Kidney epithelial cell (primary cell): ENCODE results near the gene TMEM263. TPM values are rescaled to one million over a fixed set of nuclear protein-coding genes. Genes with fewer than 3 reads are reported as not detected.
A peak's percentile ranks its signal among the peaks of the same experiment; 100 is the strongest.

ENCODE experiments used
- DNase-seq: peaks from one replicate; pipeline ENCODE4 v3.0.0-alpha.2; 2010; ENCODE audit warnings: low read depth
- H3K27me3 ChIP-seq: 2 replicates; pipeline ENCODE4 v1.6.0; 2011; ENCODE audit warnings: low read length; ENCODE audit not compliant: control insufficient read depth, insufficient read depth
- H3K36me3 ChIP-seq: 2 replicates; pipeline ENCODE4 v1.5.1; 2011; ENCODE audit warnings: low read length; ENCODE audit not compliant: control insufficient read depth, insufficient read depth
- H3K4me3 ChIP-seq: 2 replicates; pipeline ENCODE4 v1.5.1; 2011; ENCODE audit warnings: low read depth, mild to moderate bottlenecking, control low read depth, low read length
- total RNA-seq: library from RNA; depleted of rRNA; stranded (reverse); fragments of >200 nt; gene quantifications from 2 replicates; pipeline ENCODE4 v1.2.3, GENCODE V29; 2015
- TF ChIP-seq, protein P1 (sequence below): IDR thresholded peaks from 2 replicates; pipeline ENCODE4 v1.5.1; 2011; ENCODE audit warnings: mild to moderate bottlenecking, moderate library complexity, low read length, control low read depth, inconsistent platforms; ENCODE audit not compliant: insufficient read depth, poor library complexity, severe bottlenecking

The TMEM263 gene
- total RNA-seq, 1 donor from 2014 or later: 30.3 TPM

DNA sequence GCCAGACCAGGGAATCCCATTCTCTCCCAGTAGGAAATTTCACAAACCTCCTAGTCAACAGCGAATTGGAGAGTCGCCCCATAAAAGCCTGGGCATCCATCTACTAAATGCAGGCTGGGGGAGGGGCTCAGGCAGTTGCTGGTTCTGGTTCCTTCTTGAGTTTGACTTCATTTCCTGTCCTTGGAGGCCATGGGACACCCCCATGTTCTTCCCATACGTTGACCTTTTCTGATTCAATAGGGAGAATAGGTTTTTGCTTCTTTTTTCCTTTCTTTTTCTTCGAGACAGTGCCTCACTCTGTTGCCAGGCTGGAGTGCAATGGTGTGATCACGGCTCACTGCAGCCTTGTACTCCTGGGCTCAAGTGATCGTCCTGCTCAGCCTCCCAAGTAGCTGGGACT lies 44.1 kb upstream of the TMEM263 start:
- Histone ChIP-seq H3K36me3 (no peaks in the 10 kb centered on the region), H3K27me3 (no peaks in the 10 kb centered on the region), H3K4me3 (no peak overlapping the region)
- no peak for DNase-seq
- TF ChIP-seq, protein P1, sequence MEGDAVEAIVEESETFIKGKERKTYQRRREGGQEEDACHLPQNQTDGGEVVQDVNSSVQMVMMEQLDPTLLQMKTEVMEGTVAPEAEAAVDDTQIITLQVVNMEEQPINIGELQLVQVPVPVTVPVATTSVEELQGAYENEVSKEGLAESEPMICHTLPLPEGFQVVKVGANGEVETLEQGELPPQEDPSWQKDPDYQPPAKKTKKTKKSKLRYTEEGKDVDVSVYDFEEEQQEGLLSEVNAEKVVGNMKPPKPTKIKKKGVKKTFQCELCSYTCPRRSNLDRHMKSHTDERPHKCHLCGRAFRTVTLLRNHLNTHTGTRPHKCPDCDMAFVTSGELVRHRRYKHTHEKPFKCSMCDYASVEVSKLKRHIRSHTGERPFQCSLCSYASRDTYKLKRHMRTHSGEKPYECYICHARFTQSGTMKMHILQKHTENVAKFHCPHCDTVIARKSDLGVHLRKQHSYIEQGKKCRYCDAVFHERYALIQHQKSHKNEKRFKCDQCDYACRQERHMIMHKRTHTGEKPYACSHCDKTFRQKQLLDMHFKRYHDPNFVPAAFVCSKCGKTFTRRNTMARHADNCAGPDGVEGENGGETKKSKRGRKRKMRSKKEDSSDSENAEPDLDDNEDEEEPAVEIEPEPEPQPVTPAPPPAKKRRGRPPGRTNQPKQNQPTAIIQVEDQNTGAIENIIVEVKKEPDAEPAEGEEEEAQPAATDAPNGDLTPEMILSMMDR: no peak

DNA sequence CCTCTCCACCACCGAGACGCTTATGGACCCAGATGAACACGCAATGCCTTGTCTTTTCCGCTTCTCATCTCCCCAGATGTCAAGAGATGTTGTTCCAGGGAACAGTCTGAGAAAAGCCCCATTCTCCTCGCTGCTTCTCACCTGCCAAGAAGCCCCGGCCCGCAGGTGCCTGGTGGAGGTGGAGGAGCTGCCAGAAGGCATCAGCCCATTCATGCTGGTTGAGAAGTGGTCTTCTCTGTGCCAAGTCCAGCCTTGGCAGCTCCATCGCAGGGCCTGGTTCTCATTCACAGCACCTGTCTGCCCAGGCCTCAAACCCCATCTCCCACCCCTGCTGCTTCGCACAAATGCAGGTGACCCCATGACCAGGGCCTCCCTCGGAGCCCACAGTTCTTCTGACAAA lies 42.3 kb upstream of the TMEM263 start:
- TF ChIP-seq, protein P1: no peak
- no peak for DNase-seq
- Histone ChIP-seq H3K36me3 (no peaks in the 10 kb centered on the region), H3K27me3 (no peaks in the 10 kb centered on the region), H3K4me3 (no peak overlapping the region)

DNA sequence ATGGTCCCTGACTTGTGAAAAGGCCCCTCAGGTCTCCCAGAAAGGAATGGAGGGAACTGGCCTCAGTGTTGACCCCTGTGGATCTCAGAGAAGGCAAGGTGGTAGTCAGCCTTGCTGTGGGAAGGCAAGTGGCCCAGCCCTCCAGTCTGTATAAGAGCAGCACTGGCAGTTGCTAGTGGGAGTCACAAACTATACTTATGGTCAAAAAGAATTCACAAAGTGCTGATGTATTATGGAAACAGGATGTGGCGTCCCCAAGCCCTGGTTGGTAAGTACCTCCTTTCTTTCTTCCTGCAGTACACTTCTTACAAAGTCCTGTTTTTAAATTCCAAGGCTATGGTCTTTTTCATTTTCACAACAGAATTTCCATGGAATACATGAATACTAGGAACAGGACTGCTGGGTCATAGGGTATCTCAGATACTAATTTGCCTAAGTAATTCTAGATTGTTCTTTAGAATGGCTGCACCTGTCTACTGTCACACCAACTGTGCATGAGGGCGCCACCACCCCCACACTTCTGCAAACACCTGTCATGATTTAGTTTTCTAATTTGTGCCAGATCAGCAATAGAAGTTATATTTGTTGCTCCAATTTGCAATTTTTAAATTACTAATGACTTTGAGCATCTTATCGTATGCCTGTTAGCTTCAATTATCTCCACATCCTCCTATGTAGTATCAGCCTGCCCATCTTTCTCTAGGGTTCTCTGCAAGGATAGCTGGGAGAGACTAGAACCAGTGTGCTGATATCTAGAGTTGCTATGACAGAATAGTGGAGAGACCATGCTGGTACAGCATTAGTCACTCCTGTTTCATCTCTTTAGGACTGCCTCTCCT lies 40.7 kb upstream of the TMEM263 start:
- H3K4me3 ChIP-seq: no peak overlapping the region
- no peak for DNase-seq
- H3K27me3 ChIP-seq: no peaks in the 10 kb centered on the region
- no peaks in the 10 kb centered on the region for H3K36me3 ChIP-seq
- TF ChIP-seq, protein P1: no peak

DNA sequence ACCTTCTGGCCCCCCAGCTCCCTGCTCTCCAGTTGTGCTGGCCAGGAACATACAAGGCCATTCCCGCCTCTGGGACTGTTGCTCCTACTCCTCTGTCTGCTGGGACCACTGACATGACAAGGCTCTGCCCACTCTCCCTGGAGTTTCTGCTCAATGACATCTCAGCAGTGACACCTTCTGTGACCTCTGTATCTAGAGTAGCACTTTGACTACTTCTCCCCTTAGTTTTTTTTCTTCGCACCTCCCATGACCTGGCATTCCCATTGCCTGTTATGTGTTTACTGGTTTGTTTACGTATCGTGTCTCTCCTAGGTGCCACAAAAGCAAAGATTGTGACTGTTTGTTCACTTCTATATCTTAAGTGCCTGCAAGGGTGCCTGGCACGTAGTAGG lies 40.1 kb upstream of the TMEM263 start:
- no peak for DNase-seq
- TF ChIP-seq, protein P1: no peak
- no peaks in the 10 kb centered on the region for H3K36me3 ChIP-seq
- H3K4me3 ChIP-seq: no peak overlapping the region
- no peaks in the 10 kb centered on the region for H3K27me3 ChIP-seq

DNA sequence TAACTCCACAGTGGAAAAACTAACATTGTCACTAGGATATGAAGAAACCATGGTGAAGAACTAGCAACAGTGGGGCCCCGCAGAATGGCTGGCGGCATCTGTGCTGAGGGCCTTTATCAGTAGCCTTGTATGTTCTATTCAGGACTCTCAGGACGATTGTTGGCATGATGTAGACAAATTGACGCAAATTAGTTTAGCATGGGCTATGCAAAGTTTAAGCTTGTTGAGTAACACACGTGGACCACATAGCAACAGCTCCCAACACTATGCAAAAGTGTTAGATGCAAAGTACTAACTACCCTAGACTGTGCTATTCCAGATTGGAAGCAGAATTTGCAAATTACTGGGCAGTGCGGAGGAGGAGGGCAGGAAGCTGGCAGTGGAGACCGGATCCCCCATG lies 38.2 kb upstream of the TMEM263 start:
- TF ChIP-seq, protein P1: no peak
- no peak for DNase-seq
- no peak overlapping the region for H3K4me3 ChIP-seq

DNA sequence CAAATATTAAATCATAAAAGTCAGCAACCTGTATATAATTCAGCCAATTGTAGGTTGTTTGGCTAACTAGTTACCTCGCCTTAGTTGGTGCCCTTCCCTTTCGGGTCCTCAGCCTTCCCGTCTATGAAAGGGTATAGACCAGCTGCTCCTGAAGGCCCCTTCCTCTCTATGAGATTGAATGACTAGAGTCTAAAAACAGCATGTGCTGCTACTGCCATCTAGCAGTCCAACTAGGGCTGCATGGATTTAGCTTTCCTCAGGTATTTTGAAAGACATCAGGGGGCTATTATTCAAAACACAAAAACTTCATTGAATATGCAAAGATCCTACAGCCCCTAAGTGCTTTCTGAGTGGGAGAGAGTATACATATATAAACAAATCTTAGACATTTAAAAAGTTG lies 37.0 kb upstream of the TMEM263 start:
- Histone ChIP-seq H3K4me3 (no peak overlapping the region), H3K27me3 (no peaks in the 10 kb centered on the region), H3K36me3 (no peaks in the 10 kb centered on the region)
- TF ChIP-seq, protein P1: peak; percentile 67
- no peak for DNase-seq

More for the DNA sequence above, 38.2 kb upstream of the TMEM263 start:
- Histone ChIP-seq H3K36me3 (no peaks in the 10 kb centered on the region), H3K27me3 (no peaks in the 10 kb centered on the region)
